Gastrocnemius medialis (tissue), 4 donors: Measurements from ENCODE around the gene PSAP. TPM values are rescaled to one million over a fixed set of nuclear protein-coding genes. Genes with fewer than 3 reads are reported as not detected.

Source experiments
- ATAC-seq, 2 donors: fragments of 150-250 bp; one replicate each; pipeline ENCODE4 v1.9.1; 2016
- DNase-seq, 2 donors: peaks; one replicate each; pipeline ENCODE4 v3.0.0-alpha.2; 2019
- H3K27ac ChIP-seq, 4 donors: fragments of 200-600 bp; sonication (generic); 1 replicate in 1 of 4; 2 replicates in 3 of 4; pipeline ENCODE4 v1.5.1; 2016 to 2018; ENCODE audit warnings: mild to moderate bottlenecking in 2 of 4, moderate library complexity in 1 of 4
- H3K27me3 ChIP-seq, 3 donors: fragments of 200-600 bp; sonication (generic) in 2 of 3; 1 replicate in 1 of 3; 2 replicates in 2 of 3; pipeline versions ENCODE4 v1.5.1 to v1.6.0; 2016 to 2019; ENCODE audit warnings: mild to moderate bottlenecking in 1 of 3, moderate library complexity in 1 of 3
- H3K36me3 ChIP-seq, 2 donors: fragments of 200-600 bp; sonication (generic) in 1 of 2; one replicate each; pipeline ENCODE4 v1.5.1; 2017 to 2018
- H3K4me1 ChIP-seq, 2 donors: fragments of 200-600 bp; sonication (generic) in 1 of 2; one replicate each; pipeline ENCODE4 v1.5.1; 2016 to 2017; ENCODE audit warnings: mild to moderate bottlenecking in 2 of 2
- H3K4me3 ChIP-seq, 4 donors: fragments of 200-600 bp; sonication (generic) in 3 of 4; 1 replicate in 1 of 4; 2 replicates in 3 of 4; pipeline ENCODE4 v1.5.1; 2016 to 2019; ENCODE audit warnings: mild to moderate bottlenecking in 2 of 4
- H3K9me3 ChIP-seq, 3 donors: fragments of 200-600 bp; sonication (generic) in 2 of 3; 1 replicate in 1 of 3; 2 replicates in 2 of 3; pipeline ENCODE4 v1.5.1; 2016 to 2019
- CTCF ChIP-seq, 5 experiments: fragments of 450-650 bp in 3 of 5; fragments of 200-600 bp in 2 of 5; sonication (generic) in 2 of 5; IDR thresholded peaks in 4 of 5; conservative IDR thresholded peaks in 1 of 5; 1 replicate in 4 of 5; 2 replicates in 1 of 5; pipeline ENCODE4 v1.5.1; 2016 to 2019; ENCODE audit warnings: antibody characterized with exemption in 5 of 5, mild to moderate bottlenecking in 3 of 5, moderate library complexity in 3 of 5
- POLR2A ChIP-seq, 2 donors: fragments of 450-650 bp; IDR thresholded peaks; one replicate each; pipeline ENCODE4 v1.6.1; 2017; ENCODE audit warnings: antibody characterized with exemption in 2 of 2, mild to moderate bottlenecking in 2 of 2, moderate library complexity in 2 of 2
- in situ Hi-C, 4 donors: fragments of 200-750 bp; cut with MboI; loops; one replicate each; pipeline versions ENCODE4 v1.15.0 to v1.8.0; 2017; ENCODE audit warnings: low sequenced_read_pairs in 4 of 4
- intact Hi-C: fragments of 100-400 bp; cut with DNase I; formaldehyde crosslinking; loops from one replicate; pipeline ENCODE4 v1.15.1; 2023; ENCODE audit warnings: low total_unique reads
- total RNA-seq, 4 donors: library from RNA; depleted of rRNA; stranded (reverse); fragments of >200 nt; gene quantifications; one replicate each; pipeline versions ENCODE4 v1.1.0 to v1.2.3, GENCODE V29; 2016

The PSAP gene
- total RNA-seq, 4 donors from 2014 or later: 833 to 1,730 (median 1,179) TPM

- in situ Hi-C loops (loop anchor here in 3 of 4 donors (5.0 to 10.0 kb wide), 2 partner anchors 55 to 58 kb away; no protein-coding TSS in a partner anchor), intact Hi-C loops (loop anchor here (1.0 to 2.0 kb wide), 2 partner anchors 52 to 59 kb away; no protein-coding TSS in a partner anchor)
- Histone ChIP-seq H3K9me3 (no peaks in the 10 kb centered on the region), H3K36me3 (peaks cover 0 to 17% of the 10 kb centered on the region in 2 donors), H3K4me3 (peak overlapping the region in 2 of 4 donors; percentile 7 to 17), H3K4me1 (peaks cover 82 to 86% of the 10 kb centered on the region in 2 donors), H3K27me3 (no peaks in the 10 kb centered on the region), H3K27ac (peak overlapping the region; percentile 81 to 99 (median 97))
- peak in 1 of 2 donors; percentile 54 for DNase-seq
- peak; percentile 42 to 53 for ATAC-seq
- TF ChIP-seq CTCF (IDR thresholded peaks at IDR 0.05 in 4 of 5, conservative IDR thresholded peaks at IDR 0.05 in 1 of 5) (peak; percentile 64 to 79 (median 73)), POLR2A (IDR thresholded peaks at IDR 0.05) (no peak)
Observed at GRCh38 chr10:71837098-71837827, 13.8 kb downstream of the PSAP start.

- Histone ChIP-seq H3K27me3 (no peaks in the 10 kb centered on the region), H3K27ac (peak overlapping the region; percentile 81 to 99 (median 97)), H3K9me3 (no peaks in the 10 kb centered on the region), H3K36me3 (peaks cover 0 to 24% of the 10 kb centered on the region in 2 donors), H3K4me1 (peaks cover 77 to 79% of the 10 kb centered on the region in 2 donors), H3K4me3 (peak overlapping the region in 2 of 4 donors; percentile 7 to 28)
- peak; percentile 18 to 27 for ATAC-seq
- intact Hi-C loops: loop anchor here (2.0 kb wide), 1 partner anchor 52 kb away; no protein-coding TSS in a partner anchor
- TF ChIP-seq POLR2A (IDR thresholded peaks at IDR 0.05) (no peak), CTCF (IDR thresholded peaks at IDR 0.05 in 4 of 5, conservative IDR thresholded peaks at IDR 0.05 in 1 of 5) (no peak)
- DNase-seq: no peak
- in situ Hi-C loops: loop anchor here in 3 of 4 donors (5.0 to 10.0 kb wide), 2 partner anchors 56 to 58 kb away; no protein-coding TSS in a partner anchor
Observed at GRCh38 chr10:71836596-71836974, 14.5 kb downstream of the PSAP start.

- H3K36me3 ChIP-seq: peaks cover 0 to 31% of the 10 kb centered on the region in 2 donors
- intact Hi-C loops (loop anchor here (2.0 kb wide), 1 partner anchor 53 kb away; no protein-coding TSS in a partner anchor), in situ Hi-C loops (loop anchor here in 3 of 4 donors (5.0 to 10.0 kb wide), 2 partner anchors 56 to 59 kb away; no protein-coding TSS in a partner anchor)
- DNase-seq (peak; percentile 67 to 73), ATAC-seq (peak; percentile 55 to 66)
- TF ChIP-seq POLR2A (IDR thresholded peaks at IDR 0.05) (no peak), CTCF (IDR thresholded peaks at IDR 0.05 in 4 of 5, conservative IDR thresholded peaks at IDR 0.05 in 1 of 5) (no peak)
- peaks cover 71 to 73% of the 10 kb centered on the region in 2 donors for H3K4me1 ChIP-seq
- H3K4me3 ChIP-seq: peak overlapping the region in 2 of 4 donors; percentile 7 to 28
- H3K27ac ChIP-seq: peak overlapping the region; percentile 81 to 99 (median 97)
- H3K9me3 ChIP-seq: no peaks in the 10 kb centered on the region
- no peaks in the 10 kb centered on the region for H3K27me3 ChIP-seq
Observed at GRCh38 chr10:71835671-71836595, 15.1 kb downstream of the PSAP start.

- H3K4me1 ChIP-seq: peaks cover 54 to 57% of the 10 kb centered on the region in 2 donors
- H3K4me3 ChIP-seq: no peak overlapping the region
- no peaks in the 10 kb centered on the region for H3K27me3 ChIP-seq
- intact Hi-C loops: no loop called here
- DNase-seq (no peak), ATAC-seq (no peak)
- in situ Hi-C loops: loop anchor here in 1 of 4 donors (10.0 kb wide), 1 partner anchor 60 kb away; no protein-coding TSS in a partner anchor
- H3K9me3 ChIP-seq: no peaks in the 10 kb centered on the region
- peaks cover 4 to 47% of the 10 kb centered on the region in 2 donors for H3K36me3 ChIP-seq
- TF ChIP-seq POLR2A (IDR thresholded peaks at IDR 0.05) (no peak), CTCF (IDR thresholded peaks at IDR 0.05 in 4 of 5, conservative IDR thresholded peaks at IDR 0.05 in 1 of 5) (no peak)
- H3K27ac ChIP-seq: peak overlapping the region; percentile 45 to 99 (median 97)
Observed at GRCh38 chr10:71834343-71834674, 16.7 kb downstream of the PSAP start.
